Central memory CD8-positive, alpha-beta T cell (primary cell): ENCODE measurements around the gene SLC34A3.

Source experiments
- ATAC-seq: fragments of 150-1000 bp; cut with Tn5 transposase; replicated peaks from 2 replicates; pipeline ENCODE4 v1.10.0; 2022; ENCODE audit warnings: mild to moderate bottlenecking, moderate FRiP score, moderate number of reproducible peaks; ENCODE audit not compliant: poor library complexity, severe bottlenecking; ENCODE audit errors: extremely low read depth
- DNase-seq, 2 donors: peaks; one replicate each; pipeline ENCODE4 v3.0.0; 2021; ENCODE audit warnings: low spot score in 2 of 2
- H3K27ac Mint-ChIP-seq: one replicate; pipeline ENCODE4 v1.8.0; 2022; ENCODE audit warnings: low read depth, mild to moderate bottlenecking, moderate library complexity, mixed read lengths
- H3K27me3 Mint-ChIP-seq: one replicate; pipeline ENCODE4 v1.8.0; 2022; ENCODE audit warnings: mixed read lengths
- H3K36me3 Mint-ChIP-seq: one replicate; pipeline ENCODE4 v1.8.0; 2022; ENCODE audit warnings: mild to moderate bottlenecking, moderate library complexity, mixed read lengths; ENCODE audit not compliant: insufficient read depth
- H3K4me1 Mint-ChIP-seq: one replicate; pipeline ENCODE4 v1.8.0; 2022; ENCODE audit warnings: mixed read lengths
- H3K4me3 Mint-ChIP-seq: one replicate; pipeline ENCODE4 v1.8.0; 2022; ENCODE audit warnings: mild to moderate bottlenecking, moderate library complexity, mixed read lengths
- H3K9me3 Mint-ChIP-seq: one replicate; pipeline ENCODE4 v1.8.0; 2022; ENCODE audit warnings: mixed read lengths

The SLC34A3 gene

DNA sequence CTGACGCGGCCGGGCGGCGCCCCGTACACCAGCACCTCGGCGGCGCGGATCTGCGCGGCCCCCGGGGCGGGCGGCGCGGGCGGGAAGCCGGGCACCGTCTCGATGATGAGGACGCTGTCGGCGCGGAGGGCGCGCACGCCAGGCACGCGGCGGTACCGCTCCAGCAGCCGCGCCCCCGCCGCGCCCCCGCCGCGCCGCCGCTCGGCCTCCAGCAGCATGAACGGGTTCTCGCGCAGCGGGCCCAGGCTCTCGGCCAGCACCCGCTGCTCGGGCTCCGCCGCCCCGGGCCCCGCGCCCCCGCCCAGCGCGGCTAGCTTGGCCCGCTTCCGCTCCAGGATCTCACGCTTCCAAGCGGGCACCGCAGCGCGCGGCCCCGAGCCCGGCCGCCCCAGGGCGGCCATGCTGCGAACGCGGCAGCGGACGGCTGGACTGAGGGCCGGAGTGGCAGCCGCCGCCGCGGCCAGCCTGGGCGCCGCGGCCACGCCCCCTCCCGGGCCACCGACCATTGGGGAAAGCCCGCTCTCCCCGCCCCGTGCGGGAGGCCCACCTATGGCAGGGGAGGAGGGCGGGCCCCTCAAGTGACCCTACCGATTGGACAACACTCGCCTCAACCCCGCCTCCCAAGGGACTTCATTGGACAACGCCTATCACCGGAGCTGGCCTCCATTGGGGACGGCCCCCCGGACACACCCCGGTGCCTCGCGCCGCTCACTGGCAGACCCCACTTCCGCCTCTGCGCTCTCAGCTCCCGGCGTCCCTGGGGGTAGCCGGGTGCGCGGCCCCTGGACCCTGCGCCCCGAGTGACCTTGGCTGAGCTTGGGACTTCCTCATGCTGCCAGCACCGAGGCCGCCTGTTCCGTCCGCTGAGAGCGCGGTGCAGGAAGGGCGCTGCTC is 30.1 kb upstream of the SLC34A3 start, which contains the start of gene TPRN:
Gene TPRN (minus strand): TSS at position 431 of the 894 bp plus-strand sequence. CDS start 30 bp downstream, at position 401.
- Mint-ChIP-seq H3K27ac (peak within 1 kb of the TSS; percentile 81), H3K4me1 (peaks cover 25% of the 10 kb centered on the region), H3K9me3 (no peaks in the 10 kb centered on the region), H3K36me3 (peaks cover 8% of the 10 kb centered on the region), H3K27me3 (no peaks in the 10 kb centered on the region), H3K4me3 (peak within 1 kb of the TSS; percentile 82)
- ATAC-seq (peak; percentile 96), DNase-seq (peak; percentile 92 to 97)

DNA sequence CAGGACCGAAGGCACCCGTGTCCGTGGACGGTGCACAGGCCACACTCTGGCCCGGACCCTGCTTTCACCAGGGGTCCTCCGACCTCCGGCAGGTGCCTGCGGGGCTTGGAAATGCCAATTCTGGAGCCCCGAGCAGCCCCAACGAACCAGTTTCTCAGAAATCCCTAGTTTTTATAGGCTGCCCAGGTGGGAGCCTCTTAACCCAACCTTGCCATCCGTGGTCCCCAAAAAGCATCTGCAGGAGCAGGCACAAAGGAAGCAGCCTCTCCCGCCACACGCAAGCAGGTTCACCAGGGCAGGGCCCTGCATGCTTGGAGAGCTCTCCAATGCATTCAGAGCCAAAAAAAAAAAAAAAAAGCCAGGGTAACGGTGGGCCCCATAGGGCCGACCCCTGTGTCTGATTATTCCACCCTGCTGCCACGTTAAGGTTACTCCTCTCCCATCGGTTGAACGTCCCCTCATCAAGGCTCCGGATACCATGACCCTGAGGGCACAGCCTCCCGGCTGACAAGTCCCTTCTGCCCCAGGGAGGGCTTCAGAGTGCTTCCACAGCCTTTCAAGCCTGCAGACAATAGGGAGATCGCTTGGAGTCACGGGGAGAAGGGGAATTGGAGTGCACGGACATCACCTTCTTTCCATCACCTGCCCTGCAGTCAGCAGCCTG is 29.4 kb upstream of the SLC34A3 start:
- Mint-ChIP-seq H3K36me3 (peaks cover 13% of the 10 kb centered on the region), H3K4me3 (peak overlapping the region; percentile 82), H3K27me3 (no peaks in the 10 kb centered on the region), H3K4me1 (peaks cover 33% of the 10 kb centered on the region), H3K27ac (peak overlapping the region; percentile 81), H3K9me3 (no peaks in the 10 kb centered on the region)
- ATAC-seq (no peak), DNase-seq (no peak)

DNA sequence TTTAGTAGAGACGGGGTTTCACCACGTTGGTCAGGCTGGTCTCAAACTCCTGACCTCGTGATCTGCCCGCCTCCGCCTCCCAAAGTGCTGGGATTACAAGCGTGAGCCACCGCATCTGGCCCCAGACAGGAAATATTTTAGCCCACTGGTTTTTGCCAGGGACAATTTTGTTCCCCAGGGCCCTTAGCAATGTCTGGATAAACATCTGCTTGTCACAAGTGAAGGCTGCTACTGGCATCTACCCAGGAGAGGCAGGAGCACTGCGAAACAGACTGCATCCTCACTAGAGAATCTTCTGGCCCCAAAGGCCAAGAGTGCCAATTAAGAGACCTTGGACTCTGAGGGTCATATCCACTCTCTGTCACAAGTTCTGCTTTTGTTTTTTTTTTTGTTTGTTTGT is 27.7 kb upstream of the SLC34A3 start:
- H3K27ac Mint-ChIP-seq: no peak overlapping the region
- peaks cover 20% of the 10 kb centered on the region for H3K36me3 Mint-ChIP-seq
- H3K27me3 Mint-ChIP-seq: no peaks in the 10 kb centered on the region
- no peak overlapping the region for H3K4me3 Mint-ChIP-seq
- no peak for DNase-seq
- ATAC-seq: no peak
- H3K4me1 Mint-ChIP-seq: peaks cover 48% of the 10 kb centered on the region
- H3K9me3 Mint-ChIP-seq: no peaks in the 10 kb centered on the region

DNA sequence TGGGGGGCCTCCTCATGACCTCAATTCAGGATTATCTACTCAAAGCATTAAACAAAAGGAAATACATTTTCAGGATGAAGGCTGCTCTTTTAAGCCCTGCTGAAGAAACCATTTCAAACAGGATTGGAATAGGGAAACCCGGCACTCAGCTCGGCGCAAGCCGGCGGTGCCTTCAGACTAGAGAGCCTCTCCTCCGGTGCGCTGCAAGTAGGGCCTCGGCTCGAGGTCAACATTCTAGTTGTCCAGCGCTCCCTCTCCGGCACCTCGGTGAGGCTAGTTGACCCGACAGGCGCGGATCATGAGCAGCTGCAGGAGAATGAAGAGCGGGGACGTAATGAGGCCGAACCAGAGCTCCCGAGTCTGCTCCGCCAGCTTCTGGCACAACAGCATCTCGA is 26.0 kb upstream of the SLC34A3 start:
- Mint-ChIP-seq H3K9me3 (no peaks in the 10 kb centered on the region), H3K4me3 (peak overlapping the region; percentile 90), H3K4me1 (peaks cover 48% of the 10 kb centered on the region), H3K36me3 (peaks cover 22% of the 10 kb centered on the region), H3K27me3 (no peaks in the 10 kb centered on the region), H3K27ac (peak overlapping the region; percentile 94)
- no peak for DNase-seq
- no peak for ATAC-seq

DNA sequence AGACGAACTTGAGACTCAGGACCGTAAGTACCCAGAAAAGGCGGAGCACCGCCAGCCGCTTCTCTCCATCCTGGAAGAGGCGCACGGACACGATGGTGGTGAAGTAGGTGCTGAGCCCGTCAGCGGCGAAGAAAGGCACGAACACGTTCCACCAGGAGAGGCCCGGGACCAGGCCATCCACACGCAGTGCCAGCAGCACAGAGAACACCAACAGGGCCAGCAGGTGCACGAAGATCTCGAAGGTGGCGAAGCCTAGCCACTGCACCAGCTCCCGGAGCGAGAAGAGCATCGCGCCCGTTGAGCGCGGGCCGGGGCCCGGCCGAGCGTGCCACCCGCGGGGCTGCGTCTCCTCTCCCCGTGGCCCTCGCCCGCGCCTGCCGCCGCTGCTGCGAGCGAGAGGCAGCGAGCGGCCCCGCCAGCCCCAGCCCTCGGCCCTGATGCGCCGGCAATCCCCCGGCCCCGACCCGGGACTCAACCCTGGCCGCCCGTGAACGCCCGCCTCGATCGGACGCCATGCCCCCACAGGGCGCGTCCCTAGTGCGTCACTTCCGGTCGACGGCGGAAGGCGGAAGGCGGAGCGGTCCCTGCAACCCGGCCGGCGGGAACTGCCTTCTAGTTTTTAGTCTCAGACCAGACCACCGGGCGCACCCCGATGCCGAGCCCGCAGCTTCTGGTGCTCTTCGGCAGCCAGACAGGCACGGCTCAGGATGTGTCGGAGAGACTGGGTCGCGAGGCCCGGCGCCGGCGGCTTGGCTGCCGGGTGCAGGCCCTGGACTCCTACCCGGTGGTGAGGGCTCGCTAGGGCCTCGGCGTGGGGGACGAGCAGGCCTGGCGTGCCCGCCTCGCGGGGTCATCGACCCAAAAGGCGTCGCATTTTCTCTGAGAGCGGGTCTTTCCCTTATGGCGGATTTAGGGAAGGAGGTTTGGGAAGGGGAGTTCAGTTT is 25.3 kb upstream of the SLC34A3 start, which contains the start of the genes NDOR1 and TMEM203:
Gene NDOR1 (plus strand): TSS at position 575 of the 944 bp plus-strand sequence. CDS start 78 bp downstream, at position 653.
Gene TMEM203 (minus strand): TSS at position 523 of the 944 bp plus-strand sequence. CDS start 234 bp downstream, at position 289.
- no peaks in the 10 kb centered on the region for H3K9me3 Mint-ChIP-seq
- peaks cover 48% of the 10 kb centered on the region for H3K4me1 Mint-ChIP-seq
- peaks cover 22% of the 10 kb centered on the region for H3K36me3 Mint-ChIP-seq
- DNase-seq: peak; percentile 87 to 88
- peak; percentile 50 for ATAC-seq
- peak within 1 kb of the TSS; percentile 90 for H3K4me3 Mint-ChIP-seq
- H3K27ac Mint-ChIP-seq: peak within 1 kb of the TSS; percentile 94
- H3K27me3 Mint-ChIP-seq: no peaks in the 10 kb centered on the region

DNA sequence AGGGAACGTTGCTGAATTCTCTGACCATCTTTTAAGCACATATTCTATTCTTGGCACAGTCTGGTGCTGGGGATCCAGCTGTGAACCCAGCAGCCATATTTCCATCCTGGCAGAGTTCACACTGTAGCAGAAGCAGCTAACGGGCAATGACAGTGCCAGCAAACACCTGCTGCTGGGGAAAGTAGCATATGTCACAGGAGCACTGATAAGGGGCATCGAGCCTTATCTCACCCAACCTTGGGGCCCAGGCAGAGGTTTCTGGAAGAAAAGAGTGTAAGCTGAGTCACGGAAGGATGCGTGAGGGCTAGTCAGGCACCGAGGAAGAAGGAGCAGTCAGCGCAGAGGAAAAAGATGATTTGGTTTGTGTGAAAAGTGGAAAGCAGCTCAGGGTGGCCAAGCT is 24.1 kb upstream of the SLC34A3 start:
- DNase-seq: no peak
- Mint-ChIP-seq H3K9me3 (no peaks in the 10 kb centered on the region), H3K4me3 (peak overlapping the region; percentile 90), H3K27me3 (no peaks in the 10 kb centered on the region), H3K4me1 (peaks cover 50% of the 10 kb centered on the region), H3K36me3 (peaks cover 18% of the 10 kb centered on the region), H3K27ac (peak overlapping the region; percentile 94)
- no peak for ATAC-seq

DNA sequence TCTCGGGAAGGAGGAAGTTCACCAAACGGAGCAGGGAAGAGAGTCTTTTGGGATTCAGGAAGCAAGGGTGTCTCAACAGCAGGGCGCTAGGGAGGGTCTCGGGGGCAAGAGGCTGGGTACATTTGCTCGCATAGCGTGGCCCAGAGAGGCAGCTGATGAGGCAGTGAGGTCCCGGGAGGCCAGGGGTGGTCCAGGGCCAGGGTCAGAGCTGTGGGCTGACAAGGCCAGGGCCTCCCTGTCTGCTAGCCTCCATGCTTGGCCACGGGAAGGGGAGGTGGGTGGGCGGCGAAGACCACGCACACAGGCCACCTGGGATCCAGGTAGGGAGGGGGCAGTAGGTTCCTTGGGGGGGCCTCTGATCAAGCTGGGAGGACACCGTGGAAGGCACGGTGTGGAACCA is 19.2 kb upstream of the SLC34A3 start:
- H3K27ac Mint-ChIP-seq: no peak overlapping the region
- ATAC-seq (no peak), DNase-seq (no peak)
- H3K36me3 Mint-ChIP-seq: peaks cover 11% of the 10 kb centered on the region
- H3K4me1 Mint-ChIP-seq: peaks cover 19% of the 10 kb centered on the region
- H3K4me3 Mint-ChIP-seq: no peak overlapping the region
- no peaks in the 10 kb centered on the region for H3K9me3 Mint-ChIP-seq
- H3K27me3 Mint-ChIP-seq: no peaks in the 10 kb centered on the region

DNA sequence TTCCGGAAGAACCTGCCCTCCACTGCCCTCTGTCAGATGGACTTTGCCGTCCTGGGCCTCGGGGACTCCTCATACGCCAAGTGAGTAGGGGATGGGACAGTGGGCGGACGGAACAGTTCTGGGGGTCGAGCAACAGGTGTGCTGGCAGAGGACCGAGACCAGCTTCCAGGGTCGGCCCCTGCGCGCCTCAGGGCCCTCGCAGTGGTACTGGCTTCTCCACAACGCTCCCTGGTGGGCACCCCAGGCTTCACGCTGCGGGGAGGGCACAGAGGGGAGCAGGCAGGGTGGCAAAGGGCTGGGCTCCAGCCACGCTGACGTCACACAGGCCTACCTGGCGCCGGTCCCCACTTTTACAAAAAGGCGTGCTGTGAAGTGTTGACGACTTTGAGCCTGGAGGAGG is 18.2 kb upstream of the SLC34A3 start:
- DNase-seq (no peak), ATAC-seq (no peak)
- H3K36me3 Mint-ChIP-seq: peaks cover 11% of the 10 kb centered on the region
- no peaks in the 10 kb centered on the region for H3K9me3 Mint-ChIP-seq
- H3K4me1 Mint-ChIP-seq: peaks cover 10% of the 10 kb centered on the region
- H3K4me3 Mint-ChIP-seq: no peak overlapping the region
- no peaks in the 10 kb centered on the region for H3K27me3 Mint-ChIP-seq
- H3K27ac Mint-ChIP-seq: peak overlapping the region; percentile 38

DNA sequence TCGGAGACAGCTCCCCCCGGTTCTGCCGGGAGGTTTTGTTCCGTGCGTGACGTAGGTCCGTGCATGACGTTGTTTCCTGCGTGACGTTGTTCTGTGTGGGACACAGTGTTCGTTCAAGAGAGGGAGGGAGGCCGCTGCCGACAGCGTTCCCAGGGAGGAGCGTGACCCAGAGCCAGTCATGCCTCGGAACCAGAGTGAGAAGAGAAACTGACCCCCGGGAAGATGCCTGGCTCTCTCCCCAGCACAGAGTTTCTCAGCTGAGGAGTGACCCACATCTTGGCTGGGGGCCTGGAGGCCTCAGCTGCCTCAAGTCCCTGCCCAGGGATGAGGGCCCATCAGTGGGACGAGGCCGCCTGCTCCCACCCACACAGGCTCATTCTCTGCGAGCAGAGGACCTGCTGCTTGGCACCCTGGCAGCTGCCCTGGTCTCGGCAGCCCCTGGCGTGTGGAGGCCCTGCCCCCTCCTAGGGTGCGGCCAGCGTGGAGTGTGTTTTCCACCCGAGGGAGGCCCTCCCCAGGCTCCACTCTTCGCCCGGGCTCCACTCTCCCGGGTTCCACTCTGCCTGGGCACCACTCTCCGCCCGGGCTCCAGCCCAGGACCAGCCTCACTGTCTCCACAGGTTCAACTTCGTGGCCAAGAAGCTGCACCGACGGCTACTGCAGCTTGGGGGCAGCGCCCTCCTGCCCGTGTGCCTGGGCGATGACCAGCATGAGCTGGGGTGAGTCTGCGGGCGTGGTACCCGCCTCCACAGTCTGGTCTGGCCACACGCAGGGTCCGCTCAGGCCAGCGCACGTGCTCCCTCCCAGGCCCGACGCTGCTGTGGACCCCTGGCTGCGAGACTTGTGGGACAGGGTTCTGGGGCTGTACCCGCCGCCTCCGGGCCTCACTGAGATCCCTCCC is 17.3 kb upstream of the SLC34A3 start:
- H3K27ac Mint-ChIP-seq: peak overlapping the region; percentile 38
- peaks cover 6% of the 10 kb centered on the region for H3K4me1 Mint-ChIP-seq
- no peaks in the 10 kb centered on the region for H3K9me3 Mint-ChIP-seq
- DNase-seq: no peak
- H3K36me3 Mint-ChIP-seq: peaks cover 8% of the 10 kb centered on the region
- H3K4me3 Mint-ChIP-seq: no peak overlapping the region
- H3K27me3 Mint-ChIP-seq: no peaks in the 10 kb centered on the region
- no peak for ATAC-seq

DNA sequence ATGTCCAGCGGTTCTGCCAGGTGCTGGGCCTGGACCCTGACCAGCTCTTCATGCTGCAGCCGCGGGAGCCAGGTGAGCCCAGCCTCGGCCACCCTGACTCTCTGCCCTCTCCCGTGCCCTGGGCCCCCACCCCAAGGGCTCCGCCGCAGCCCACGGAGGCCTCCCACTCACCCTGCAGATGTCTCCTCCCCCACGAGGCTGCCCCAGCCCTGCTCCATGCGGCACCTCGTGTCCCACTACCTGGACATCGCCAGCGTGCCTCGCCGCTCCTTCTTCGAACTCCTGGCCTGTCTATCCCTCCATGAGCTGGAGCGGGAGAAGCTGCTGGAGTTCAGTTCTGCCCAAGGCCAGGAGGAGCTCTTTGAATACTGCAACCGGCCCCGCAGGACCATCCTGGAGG is 16.1 kb upstream of the SLC34A3 start:
- Mint-ChIP-seq H3K27me3 (no peaks in the 10 kb centered on the region), H3K4me1 (peaks cover 6% of the 10 kb centered on the region), H3K27ac (no peak overlapping the region), H3K36me3 (peaks cover 7% of the 10 kb centered on the region), H3K4me3 (no peak overlapping the region), H3K9me3 (no peaks in the 10 kb centered on the region)
- ATAC-seq (no peak), DNase-seq (no peak)

DNA sequence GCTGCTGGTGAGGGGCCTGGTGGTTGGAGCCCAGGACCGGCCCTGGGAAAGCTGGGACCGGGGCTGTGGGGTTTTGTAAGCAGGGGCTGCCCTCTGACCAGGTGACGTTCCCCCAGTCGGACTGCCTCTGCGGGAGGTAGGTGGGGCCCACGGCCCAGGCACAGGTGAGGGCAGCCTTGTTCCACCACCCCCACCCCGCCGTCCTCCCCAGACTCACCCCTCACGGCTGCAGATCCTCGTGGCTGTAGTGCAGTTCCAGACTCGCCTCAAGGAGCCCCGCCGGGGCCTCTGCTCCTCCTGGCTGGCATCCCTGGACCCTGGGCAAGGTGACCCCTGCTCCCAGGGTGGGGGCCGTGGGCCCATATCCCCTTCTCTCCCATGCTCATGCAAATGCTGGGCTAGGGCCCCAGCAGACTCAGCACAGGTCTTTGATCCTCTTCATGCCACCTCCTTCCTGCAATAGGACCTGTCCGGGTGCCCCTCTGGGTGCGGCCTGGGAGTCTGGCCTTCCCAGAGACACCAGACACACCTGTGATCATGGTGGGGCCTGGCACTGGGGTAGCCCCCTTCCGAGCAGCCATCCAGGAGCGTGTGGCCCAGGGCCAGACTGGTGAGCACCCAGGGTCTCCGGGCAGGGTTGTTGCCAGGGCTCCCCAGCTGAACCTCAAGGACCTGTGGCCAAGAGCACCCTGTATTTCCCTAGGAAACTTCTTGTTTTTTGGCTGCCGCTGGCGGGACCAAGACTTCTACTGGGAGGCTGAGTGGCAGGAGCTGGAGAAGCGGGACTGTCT is 15.3 kb upstream of the SLC34A3 start:
- Mint-ChIP-seq H3K36me3 (peaks cover 7% of the 10 kb centered on the region), H3K4me1 (peaks cover 6% of the 10 kb centered on the region), H3K4me3 (no peak overlapping the region), H3K9me3 (no peaks in the 10 kb centered on the region), H3K27me3 (no peaks in the 10 kb centered on the region), H3K27ac (no peak overlapping the region)
- ATAC-seq (no peak), DNase-seq (no peak)
